Gastroesophageal sphincter (tissue), 3 donors: ENCODE measurements around the gene KCNJ11.

Source experiments
- CTCF ChIP-seq, 4 experiments: fragments of 200-600 bp in 2 of 4; fragments of 450-650 bp in 2 of 4; sonication (generic) in 1 of 4; IDR thresholded peaks; one replicate each; pipeline ENCODE4 v1.5.1; 2017 to 2019; ENCODE audit warnings: antibody characterized with exemption in 4 of 4, mild to moderate bottlenecking in 2 of 4, moderate library complexity in 2 of 4
- POLR2AphosphoS5 ChIP-seq: sonication (generic); formaldehyde crosslinking; IDR thresholded peaks from one replicate; pipeline ENCODE4 v1.6.1; 2017; ENCODE audit warnings: antibody characterized with exemption

GRCh38 chr11:17378655-17379054 lies 9.8 kb downstream of the KCNJ11 start:
- TF ChIP-seq CTCF (IDR thresholded peaks at IDR 0.05) (no peak), POLR2AphosphoS5 (no peak)
